ENCODE data around the gene CCDC88B. TPM values are rescaled to one million over a fixed set of nuclear protein-coding genes. Genes with fewer than 3 reads are reported as not detected.

CCDC88B gene
- total RNA-seq, 1 experiment from 2014 or later = 11.2 TPM

DNA sequence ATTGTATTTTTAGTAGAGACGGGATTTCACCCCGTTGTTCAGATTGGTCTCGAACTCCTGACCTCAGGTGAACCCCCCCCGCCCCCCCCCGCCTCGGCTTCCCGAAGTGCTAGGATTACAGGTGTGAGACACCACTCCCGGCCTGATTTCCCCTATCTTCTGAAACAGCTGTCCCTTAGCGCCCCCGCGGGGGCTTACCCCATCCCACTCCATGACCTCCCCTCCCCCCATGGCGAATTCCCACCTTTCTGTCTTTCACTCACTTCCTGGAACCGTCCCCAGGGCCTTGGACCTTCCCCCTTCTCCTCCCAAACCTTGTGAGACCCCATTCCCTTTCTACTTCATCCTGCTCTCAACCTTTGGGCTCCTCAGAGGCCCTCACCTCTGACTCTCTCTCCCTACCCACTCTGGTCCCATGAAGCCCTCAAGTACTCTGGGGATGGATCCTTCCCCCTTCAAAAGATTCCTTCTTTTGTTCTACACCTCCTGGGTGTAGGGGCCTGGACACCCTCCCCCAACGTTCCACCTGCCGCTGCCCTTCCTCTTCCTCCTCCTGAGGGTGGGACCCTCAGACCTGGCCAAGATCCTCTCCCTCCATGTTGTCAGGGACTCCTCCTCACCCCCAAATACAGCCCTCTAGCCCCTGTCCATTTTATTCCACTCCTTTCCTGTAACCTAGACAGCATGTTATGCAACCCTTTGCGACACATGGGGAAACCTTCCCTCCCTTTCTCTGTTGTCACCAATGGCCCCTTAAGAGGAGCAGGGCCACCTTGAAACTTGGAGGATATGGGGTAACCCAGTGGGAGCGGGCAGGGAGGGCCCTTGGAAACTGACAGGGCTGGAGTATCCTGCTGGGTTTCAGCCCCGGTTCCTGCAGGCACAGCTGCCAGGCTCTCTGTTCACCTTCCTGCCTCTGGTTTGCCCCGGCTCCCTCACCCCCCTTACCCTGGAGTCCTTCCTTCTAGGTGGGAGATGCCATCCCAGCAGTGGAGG is 20.9 kb upstream of the CCDC88B start:
- no peak for DNase-seq
- no peak overlapping the region for H3T11ph ChIP-seq (ENCODE audit: low read length)
- no peaks in the 10 kb centered on the region for H3K9me3 ChIP-seq (ENCODE audit: control insufficient read depth, low read depth, low read length)
- H3K14ac ChIP-seq (ENCODE audit: insufficient read depth, low read length) = peak overlapping the region; percentile 10; the same call in 1 of the 2 replicates
- no peak overlapping the region for H2BK5ac ChIP-seq (ENCODE audit: insufficient read length, low read length)
- H3K56ac ChIP-seq (ENCODE audit: insufficient read length, low read depth, low read length) = no peak overlapping the region
- no peak overlapping the region for H2BK120ac ChIP-seq (ENCODE audit: low read depth, low read length, poor library complexity, severe bottlenecking)
- H2BK12ac ChIP-seq (ENCODE audit: insufficient read length, low read depth, low read length) = no peak overlapping the region
- no peak overlapping the region for H3K23ac ChIP-seq (ENCODE audit: insufficient read length, low read depth, low read length)
- no peak overlapping the region for H2BK20ac ChIP-seq (ENCODE audit: low read depth, low read length, poor library complexity, severe bottlenecking)
- no peak overlapping the region for H2BK15ac ChIP-seq (ENCODE audit: low read depth, low read length)
- no peak overlapping the region for H4K8ac ChIP-seq (replicated peaks; ENCODE audit: insufficient read length, low read depth, low read length)
- H3K79me2 ChIP-seq (ENCODE audit: insufficient read depth, low read length) = no peaks in the 10 kb centered on the region
- Mint-ChIP-seq H3K27me3 (ENCODE audit: low read depth) (no peaks in the 10 kb centered on the region), H3K4me1 (peaks cover 20 to 27% of the 10 kb centered on the region in 2 experiments), H3K27ac (peak overlapping the region; percentile 59 to 96 (median 59); a peak in 5 of 7 replicates), H3K9me3 (no peaks in the 10 kb centered on the region), H3K36me3 (ENCODE audit: insufficient read depth in 1 of 3, low read depth in 3 of 3) (peaks cover 25 to 44% (median 43%) of the 10 kb centered on the region in 3 experiments; a peak in 6 of 7 replicates), H3K4me3 (peak overlapping the region; percentile 90 to 93)
- H3K27me3 ChIP-seq (ENCODE audit: insufficient read depth, low read length) = no peaks in the 10 kb centered on the region
- H4K91ac ChIP-seq (ENCODE audit: insufficient read length, low read depth, low read length) = no peak overlapping the region
- no peak overlapping the region for H3K18ac ChIP-seq (ENCODE audit: insufficient read length, low read depth, low read length)
- H4K20me1 ChIP-seq (ENCODE audit: control insufficient read depth, insufficient read depth, insufficient read length) = peaks cover 2% of the 10 kb centered on the region
- H3K4ac ChIP-seq (ENCODE audit: low read depth, low read length) = no peak overlapping the region
- no peak overlapping the region for H3K9ac ChIP-seq (ENCODE audit: extremely low read depth, insufficient read length, low read length)
- H3K27ac ChIP-seq (ENCODE audit: insufficient read length, low read depth, low read length) = no peak overlapping the region
- H3K4me1 ChIP-seq (ENCODE audit: insufficient read depth, low read length) = no peaks in the 10 kb centered on the region
- H2AK5ac ChIP-seq (ENCODE audit: insufficient read length, low read length) = no peak overlapping the region
- H4K5ac ChIP-seq (ENCODE audit: insufficient read length, low read depth, low read length) = no peak overlapping the region
- TF ChIP-seq, protein P1, sequence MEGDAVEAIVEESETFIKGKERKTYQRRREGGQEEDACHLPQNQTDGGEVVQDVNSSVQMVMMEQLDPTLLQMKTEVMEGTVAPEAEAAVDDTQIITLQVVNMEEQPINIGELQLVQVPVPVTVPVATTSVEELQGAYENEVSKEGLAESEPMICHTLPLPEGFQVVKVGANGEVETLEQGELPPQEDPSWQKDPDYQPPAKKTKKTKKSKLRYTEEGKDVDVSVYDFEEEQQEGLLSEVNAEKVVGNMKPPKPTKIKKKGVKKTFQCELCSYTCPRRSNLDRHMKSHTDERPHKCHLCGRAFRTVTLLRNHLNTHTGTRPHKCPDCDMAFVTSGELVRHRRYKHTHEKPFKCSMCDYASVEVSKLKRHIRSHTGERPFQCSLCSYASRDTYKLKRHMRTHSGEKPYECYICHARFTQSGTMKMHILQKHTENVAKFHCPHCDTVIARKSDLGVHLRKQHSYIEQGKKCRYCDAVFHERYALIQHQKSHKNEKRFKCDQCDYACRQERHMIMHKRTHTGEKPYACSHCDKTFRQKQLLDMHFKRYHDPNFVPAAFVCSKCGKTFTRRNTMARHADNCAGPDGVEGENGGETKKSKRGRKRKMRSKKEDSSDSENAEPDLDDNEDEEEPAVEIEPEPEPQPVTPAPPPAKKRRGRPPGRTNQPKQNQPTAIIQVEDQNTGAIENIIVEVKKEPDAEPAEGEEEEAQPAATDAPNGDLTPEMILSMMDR (conservative IDR thresholded peaks at IDR 0.05) = no peak
- no peaks in the 10 kb centered on the region for H3K79me1 ChIP-seq (ENCODE audit: insufficient read depth, low read depth, low read length, poor library complexity, severe bottlenecking)
- peak overlapping the region; percentile 65 for H3K4me2 ChIP-seq (ENCODE audit: insufficient read depth, insufficient read length, low read length)
- H3K23me2 ChIP-seq (ENCODE audit: insufficient read length, low read depth, low read length, poor library complexity, severe bottlenecking) = peaks cover 3% of the 10 kb centered on the region
- H2AFZ ChIP-seq (ENCODE audit: low read length) = no peak overlapping the region
- WGBS (ENCODE audit: extremely low coverage, insufficient read length, low lambda C conversion rate) = no CpG with 5 or more reads among the region's 19 CpGs

Data from H9 (cell line).